ENCODE data around the gene BID. TPM values are rescaled to one million over a fixed set of nuclear protein-coding genes. Genes with fewer than 3 reads are reported as not detected.

The BID gene
- total RNA-seq, 1 experiment from 2014 or later: 32.5 TPM

- H3K27me3 Mint-ChIP-seq (ENCODE audit: low read depth): no peaks in the 10 kb centered on the region
- ChIA-PET CTCF (interaction anchor here (1.2 to 1.9 kb wide), 4 partner anchors 18 to 64 kb away, joined by 4 to 7 read pairs (median 6); no protein-coding TSS in a partner anchor), POLR2A (no interaction called here)
- no peak overlapping the region for H3K4me3 Mint-ChIP-seq
- no peak for TF ChIP-seq JUN (CRISPR knock-in tag; IDR thresholded peaks at IDR 0.05)
- TF ChIP-seq, protein P1, sequence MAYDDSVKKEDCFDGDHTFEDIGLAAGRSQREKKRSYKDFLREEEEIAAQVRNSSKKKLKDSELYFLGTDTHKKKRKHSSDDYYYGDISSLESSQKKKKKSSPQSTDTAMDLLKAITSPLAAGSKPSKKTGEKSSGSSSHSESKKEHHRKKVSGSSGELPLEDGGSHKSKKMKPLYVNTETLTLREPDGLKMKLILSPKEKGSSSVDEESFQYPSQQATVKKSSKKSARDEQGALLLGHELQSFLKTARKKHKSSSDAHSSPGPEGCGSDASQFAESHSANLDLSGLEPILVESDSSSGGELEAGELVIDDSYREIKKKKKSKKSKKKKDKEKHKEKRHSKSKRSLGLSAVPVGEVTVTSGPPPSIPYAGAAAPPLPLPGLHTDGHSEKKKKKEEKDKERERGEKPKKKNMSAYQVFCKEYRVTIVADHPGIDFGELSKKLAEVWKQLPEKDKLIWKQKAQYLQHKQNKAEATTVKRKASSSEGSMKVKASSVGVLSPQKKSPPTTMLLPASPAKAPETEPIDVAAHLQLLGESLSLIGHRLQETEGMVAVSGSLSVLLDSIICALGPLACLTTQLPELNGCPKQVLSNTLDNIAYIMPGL (CRISPR knock-in tag; IDR thresholded peaks at IDR 0.05): no peak
- TF ChIP-seq FOXK1 (CRISPR knock-in tag; IDR thresholded peaks at IDR 0.05): no peak
- TF ChIP-seq NFATC4 (CRISPR knock-in tag; IDR thresholded peaks at IDR 0.05): no peak
- TF ChIP-seq, protein P2, sequence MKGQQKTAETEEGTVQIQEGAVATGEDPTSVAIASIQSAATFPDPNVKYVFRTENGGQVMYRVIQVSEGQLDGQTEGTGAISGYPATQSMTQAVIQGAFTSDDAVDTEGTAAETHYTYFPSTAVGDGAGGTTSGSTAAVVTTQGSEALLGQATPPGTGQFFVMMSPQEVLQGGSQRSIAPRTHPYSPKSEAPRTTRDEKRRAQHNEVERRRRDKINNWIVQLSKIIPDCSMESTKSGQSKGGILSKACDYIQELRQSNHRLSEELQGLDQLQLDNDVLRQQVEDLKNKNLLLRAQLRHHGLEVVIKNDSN (CRISPR knock-in tag; IDR thresholded peaks at IDR 0.05): no peak
- H3K4me1 Mint-ChIP-seq: peaks cover 16% of the 10 kb centered on the region
- no peak for ATAC-seq
- no peak for DNase-seq (ENCODE audit: low spot score)
- no peak overlapping the region for H3K27ac Mint-ChIP-seq
- no peaks in the 10 kb centered on the region for H3K9me3 Mint-ChIP-seq
- H3K36me3 Mint-ChIP-seq: peaks cover 10% of the 10 kb centered on the region
These were observed 32.2 kb upstream of the BID start for GRCh38 chr22:17806437-17806836.

DNA sequence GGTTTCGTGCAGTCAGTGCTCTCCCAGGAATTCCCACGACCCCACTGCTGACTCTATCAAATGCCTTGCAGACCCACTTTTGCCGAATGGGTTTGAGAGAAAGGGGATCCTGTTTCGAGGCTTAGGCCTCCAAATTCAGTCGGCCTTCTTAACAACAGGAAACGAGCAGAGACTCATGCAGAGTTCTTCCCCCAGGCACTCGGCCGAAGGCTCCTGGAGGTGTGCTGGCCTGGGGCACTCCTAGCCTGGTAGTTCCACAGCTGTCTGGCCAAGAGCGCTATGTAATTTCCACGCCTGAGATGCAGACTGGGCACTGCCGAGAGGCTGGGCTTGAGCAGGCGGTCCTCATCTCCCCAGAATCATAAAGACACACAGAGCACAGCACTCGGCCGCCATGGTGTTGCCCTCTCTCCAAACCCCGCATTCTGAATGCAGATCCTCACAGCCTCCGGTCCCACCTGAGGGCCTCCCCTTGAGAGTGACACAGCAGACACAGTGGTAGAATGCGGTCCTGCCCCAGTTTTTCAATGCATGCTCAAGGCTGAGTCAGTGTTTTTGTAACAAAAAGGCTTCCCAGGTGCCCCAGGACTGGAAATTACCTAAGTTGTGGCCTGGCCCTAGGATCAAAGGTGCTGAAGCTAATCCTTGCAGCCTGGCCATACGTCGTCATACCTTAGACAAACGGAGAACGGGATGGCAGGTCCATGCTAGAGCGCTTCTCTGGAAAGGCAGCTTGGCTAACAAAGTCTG, 30.2 kb upstream of the BID start:
- Mint-ChIP-seq H3K36me3 (peaks cover 9% of the 10 kb centered on the region), H3K4me3 (no peak overlapping the region), H3K4me1 (peaks cover 16% of the 10 kb centered on the region), H3K9me3 (no peaks in the 10 kb centered on the region), H3K27ac (peak overlapping the region; percentile 63), H3K27me3 (ENCODE audit: low read depth) (no peaks in the 10 kb centered on the region)
- DNase-seq (ENCODE audit: low spot score) (no peak), ATAC-seq (peak; percentile 50)
- TF ChIP-seq ELF4 (CRISPR knock-in tag; IDR thresholded peaks at IDR 0.05; ENCODE audit: low read depth): no peak
- TF ChIP-seq SOX15 (CRISPR knock-in tag; IDR thresholded peaks at IDR 0.05): no peak
- TF ChIP-seq ZNF423 (CRISPR knock-in tag; IDR thresholded peaks at IDR 0.05): no peak
- no peak for TF ChIP-seq GTF2I (CRISPR knock-in tag; conservative IDR thresholded peaks at IDR 0.05)
- no peak for TF ChIP-seq NR3C1 (CRISPR knock-in tag; conservative IDR thresholded peaks at IDR 0.05; ENCODE audit: low read depth)
- no peak for TF ChIP-seq NR2C2 (CRISPR knock-in tag; IDR thresholded peaks at IDR 0.05)
- TF ChIP-seq E2F1 (CRISPR knock-in tag; IDR thresholded peaks at IDR 0.05): no peak
- TF ChIP-seq FOXJ3 (CRISPR knock-in tag; IDR thresholded peaks at IDR 0.05; ENCODE audit: borderline replicate concordance): no peak
- TF ChIP-seq NR1H2 (CRISPR knock-in tag; IDR thresholded peaks at IDR 0.05): no peak
- no peak for TF ChIP-seq FOXP1 (CRISPR knock-in tag; IDR thresholded peaks at IDR 0.05; ENCODE audit: borderline replicate concordance)
- TF ChIP-seq PREB (CRISPR knock-in tag; IDR thresholded peaks at IDR 0.05; ENCODE audit: borderline replicate concordance): no peak
- POLR2A ChIA-PET: interaction anchor here (0.5 kb wide), 1 partner anchor 125 kb away, joined by 3 read pairs; no protein-coding TSS in a partner anchor
- CTCF ChIA-PET: interaction anchor here (0.7 to 2.4 kb wide), 2 partner anchors 16 to 64 kb away, joined by 4 to 8 read pairs; no protein-coding TSS in a partner anchor

DNA sequence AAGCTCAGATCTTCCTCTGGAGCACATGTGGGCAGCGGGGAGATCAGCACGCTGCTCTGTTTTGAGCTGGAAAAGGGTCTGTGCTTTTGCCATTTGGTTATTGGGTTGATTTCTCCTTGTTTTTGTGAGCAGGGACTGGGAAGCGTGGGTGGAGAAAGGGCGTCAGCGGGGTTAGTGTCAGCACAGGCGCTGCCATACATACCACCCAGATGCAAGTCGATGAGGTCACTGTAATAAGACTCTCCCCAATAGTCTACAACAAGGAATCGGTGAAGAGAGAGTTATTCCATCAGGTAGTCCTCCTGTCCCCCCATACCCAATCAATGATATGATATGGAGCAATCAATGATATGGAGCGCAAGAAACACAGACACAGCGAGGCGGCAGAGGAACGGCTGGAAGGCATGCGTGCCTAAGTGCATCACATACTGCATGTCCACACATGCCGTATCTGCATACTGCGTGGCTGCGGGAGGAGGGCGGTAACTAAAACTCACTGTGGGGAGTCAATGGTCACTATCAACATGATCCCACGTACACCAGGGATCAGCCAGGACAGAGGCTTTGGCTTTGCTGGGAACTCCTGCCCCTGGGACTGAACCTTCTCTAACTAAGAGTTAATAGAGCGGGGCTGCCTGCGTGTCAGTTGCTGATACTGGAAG, 29.5 kb upstream of the BID start:
- no peak for ATAC-seq
- Mint-ChIP-seq H3K4me1 (peaks cover 16% of the 10 kb centered on the region), H3K27ac (peak overlapping the region; percentile 54; the same call in 1 of the 2 replicates), H3K27me3 (ENCODE audit: low read depth) (no peaks in the 10 kb centered on the region), H3K9me3 (no peaks in the 10 kb centered on the region), H3K36me3 (peaks cover 8% of the 10 kb centered on the region), H3K4me3 (no peak overlapping the region)
- CTCF ChIA-PET: interaction anchor here (1.1 to 2.4 kb wide), 4 partner anchors 11 to 60 kb away, joined by 3 to 9 read pairs (median 6); no protein-coding TSS in a partner anchor
- POLR2A ChIA-PET: no interaction called here
- no peak for TF ChIP-seq ZNF263 (CRISPR knock-in tag; IDR thresholded peaks at IDR 0.05; ENCODE audit: low read depth)
- no peak for TF ChIP-seq FOXK1 (CRISPR knock-in tag; IDR thresholded peaks at IDR 0.05)
- DNase-seq (ENCODE audit: low spot score): no peak

Measured in WTC11 (cell line).